ENCODE data around the gene ZNF747. TPM values are rescaled to one million over a fixed set of nuclear protein-coding genes. Genes with fewer than 3 reads are reported as not detected.

Gene ZNF747
- total and polyA plus RNA-seq, 4 donors = 8.8 to 13.1 (median 9.9) TPM

Small RNA genes within 50 kb of the gene (small RNA-seq; reads per million reads assigned to genes)
- gene MIR4518 (ENCODE audit: low replicate concordance) = not detected
- gene RNU7-61P (ENCODE audit: low replicate concordance) = not detected

Other genes starting within 250 kb of the ZNF747 start
- gene CD2BP2, start 179.6 kb downstream of the ZNF747 start, total RNA-seq = 10 to 100 TPM; 26.7 to 49.9 TPM
- gene CD2BP2, start 179.6 kb downstream of the ZNF747 start, polyA plus RNA-seq (ENCODE audit: insufficient read length in 2 of 2) = 10 to 100 TPM; 60.6 to 63.9 TPM
- 10 to 100 TPM; 26.0 to 31.4 TPM for gene TBC1D10B, start 164.4 kb downstream of the ZNF747 start, total RNA-seq
- 10 to 100 TPM; 65.9 to 74.1 TPM for gene TBC1D10B, start 164.4 kb downstream of the ZNF747 start, polyA plus RNA-seq (ENCODE audit: insufficient read length in 2 of 2)
- gene MYL11, start 160.1 kb downstream of the ZNF747 start, total RNA-seq = 1 to 10 TPM; 3.0 to 3.4 TPM
- gene MYL11, start 160.1 kb downstream of the ZNF747 start, polyA plus RNA-seq (ENCODE audit: insufficient read length in 2 of 2) = 10 to 100 TPM in 1 of 2 donors, 1 to 10 TPM in 1; 1.4 to 11.4 TPM
- gene SEPTIN1, start 152.3 kb downstream of the ZNF747 start, total RNA-seq = under 1 TPM; 0.10 to 0.44 TPM
- gene SEPTIN1, start 152.3 kb downstream of the ZNF747 start, polyA plus RNA-seq (ENCODE audit: insufficient read length in 2 of 2) = 1 to 10 TPM; 5.0 to 5.9 TPM
- 10 to 100 TPM in 1 of 2 donors, 1 to 10 TPM in 1; 9.5 to 12.1 TPM for gene ZNF48, start 139.4 kb downstream of the ZNF747 start, total RNA-seq
- 10 to 100 TPM; 18.6 to 19.2 TPM for gene ZNF48, start 139.4 kb downstream of the ZNF747 start, polyA plus RNA-seq (ENCODE audit: insufficient read length in 2 of 2)
- 10 to 100 TPM in 1 of 2 donors, 1 to 10 TPM in 1; 8.1 to 13.5 TPM for gene ZNF771, start 127.3 kb downstream of the ZNF747 start, total RNA-seq
- 10 to 100 TPM; 19.3 to 20.5 TPM for gene ZNF771, start 127.3 kb downstream of the ZNF747 start, polyA plus RNA-seq (ENCODE audit: insufficient read length in 2 of 2)
- 10 to 100 TPM; 18.1 to 23.0 TPM for gene DCTPP1, start 104.8 kb downstream of the ZNF747 start, total RNA-seq
- 10 to 100 TPM; 47.6 to 49.5 TPM for gene DCTPP1, start 104.8 kb downstream of the ZNF747 start, polyA plus RNA-seq (ENCODE audit: insufficient read length in 2 of 2)
- 10 to 100 TPM in 1 of 2 donors, 1 to 10 TPM in 1; 6.8 to 14.2 TPM for gene SEPHS2, start 89.0 kb downstream of the ZNF747 start, total RNA-seq
- 10 to 100 TPM; 33.8 to 37.1 TPM for gene SEPHS2, start 89.0 kb downstream of the ZNF747 start, polyA plus RNA-seq (ENCODE audit: insufficient read length in 2 of 2)
- 1 to 10 TPM; 1.2 to 4.9 TPM for gene ITGAL, start 62.1 kb downstream of the ZNF747 start, total RNA-seq
- 1 to 10 TPM; 2.5 to 4.8 TPM for gene ITGAL, start 62.1 kb downstream of the ZNF747 start, polyA plus RNA-seq (ENCODE audit: insufficient read length in 2 of 2)
- gene ZNF768, start 8.3 kb downstream of the ZNF747 start, total RNA-seq = 10 to 100 TPM; 11.2 to 37.4 TPM
- gene ZNF768, start 8.3 kb downstream of the ZNF747 start, polyA plus RNA-seq (ENCODE audit: insufficient read length in 2 of 2) = 10 to 100 TPM; 54.3 to 55.7 TPM
- 10 to 100 TPM in 1 of 2 donors, 1 to 10 TPM in 1; 5.6 to 10.7 TPM for gene ZNF764, start 23.5 kb upstream of the ZNF747 start, total RNA-seq
- 10 to 100 TPM in 1 of 2 donors, 1 to 10 TPM in 1; 9.7 to 15.5 TPM for gene ZNF764, start 23.5 kb upstream of the ZNF747 start, polyA plus RNA-seq (ENCODE audit: insufficient read length in 2 of 2)
- 10 to 100 TPM in 1 of 2 donors, 1 to 10 TPM in 1; 4.5 to 21.3 TPM for gene ZNF688, start 36.9 kb upstream of the ZNF747 start, total RNA-seq
- 10 to 100 TPM; 20.4 to 23.0 TPM for gene ZNF688, start 36.9 kb upstream of the ZNF747 start, polyA plus RNA-seq (ENCODE audit: insufficient read length in 2 of 2)
- 10 to 100 TPM; 12.5 to 18.2 TPM for gene ZNF785, start 50.8 kb upstream of the ZNF747 start, total RNA-seq
- 10 to 100 TPM; 20.8 to 37.7 TPM for gene ZNF785, start 50.8 kb upstream of the ZNF747 start, polyA plus RNA-seq (ENCODE audit: insufficient read length in 2 of 2)
- 10 to 100 TPM in 1 of 2 donors, 1 to 10 TPM in 1; 6.5 to 10.0 TPM for gene ZNF689, start 75.5 kb upstream of the ZNF747 start, total RNA-seq
- 10 to 100 TPM; 15.1 to 15.7 TPM for gene ZNF689, start 75.5 kb upstream of the ZNF747 start, polyA plus RNA-seq (ENCODE audit: insufficient read length in 2 of 2)
- gene PRR14, start 116.1 kb upstream of the ZNF747 start, total RNA-seq = 10 to 100 TPM in 1 of 2 donors, 1 to 10 TPM in 1; 6.3 to 19.8 TPM
- gene PRR14, start 116.1 kb upstream of the ZNF747 start, polyA plus RNA-seq (ENCODE audit: insufficient read length in 2 of 2) = 10 to 100 TPM; 60.2 to 65.1 TPM
- 10 to 100 TPM; 11.5 to 26.8 TPM for gene FBRS, start 123.6 kb upstream of the ZNF747 start, total RNA-seq
- gene FBRS, start 123.6 kb upstream of the ZNF747 start, polyA plus RNA-seq (ENCODE audit: insufficient read length in 2 of 2) = 10 to 100 TPM; 65.3 to 69.0 TPM
- 10 to 100 TPM; 15.2 to 19.6 TPM for gene SRCAP, start 164.3 kb upstream of the ZNF747 start, total RNA-seq
- gene SRCAP, start 164.3 kb upstream of the ZNF747 start, polyA plus RNA-seq (ENCODE audit: insufficient read length in 2 of 2) = 10 to 100 TPM; 47.2 to 48.6 TPM
- 10 to 100 TPM; 16.2 to 24.4 TPM for gene PHKG2, start 213.6 kb upstream of the ZNF747 start, total RNA-seq
- 10 to 100 TPM; 41.2 to 53.9 TPM for gene PHKG2, start 213.6 kb upstream of the ZNF747 start, polyA plus RNA-seq (ENCODE audit: insufficient read length in 2 of 2)
- gene CFAP119, start 227.2 kb upstream of the ZNF747 start, total RNA-seq = 10 to 100 TPM in 1 of 2 donors, 1 to 10 TPM in 1; 3.3 to 11.2 TPM
- 10 to 100 TPM; 16.0 to 19.1 TPM for gene CFAP119, start 227.2 kb upstream of the ZNF747 start, polyA plus RNA-seq (ENCODE audit: insufficient read length in 2 of 2)
- gene RNF40, start 227.5 kb upstream of the ZNF747 start, total RNA-seq = 100 to 1,000 TPM in 1 of 2 donors, 10 to 100 TPM in 1; 70.7 to 101 TPM
- gene RNF40, start 227.5 kb upstream of the ZNF747 start, polyA plus RNA-seq (ENCODE audit: insufficient read length in 2 of 2) = 100 to 1,000 TPM; 128 to 132 TPM

Measured in spinal cord (tissue), 4 donors.